Caco-2 (cell line): ENCODE measurements around the gene TACC2. TPM values are rescaled to one million over a fixed set of nuclear protein-coding genes. Genes with fewer than 3 reads are reported as not detected.

Experiments used
- BruUV-seq: library from RNA; stranded (reverse); fragments of 400-500 nt; replicated peaks from 2 replicates; lab custom pipeline; 2021; lab: Mats Ljungman, UMichigan
- CTCF ChIA-PET: fragments of 300-600 bp; sonication (Branson Sonifier 250); formaldehyde crosslinking; loops from one replicate; lab custom pipeline; 2022; ENCODE audit warnings: antibody characterized with exemption; lab: Charles Lee
- POLR2A ChIA-PET: fragments of 300-600 bp; sonication (Branson Sonifier 250); formaldehyde crosslinking; loops from one replicate; lab custom pipeline; 2022; ENCODE audit warnings: antibody characterized with exemption; lab: Charles Lee
- DNase-seq, 2 experiments: peaks; one replicate each; pipeline versions ENCODE4 v3.0.0 to v3.0.0-alpha.2; 2020 to 2022
- H3K27me3 ChIP-seq: replicated peaks from 2 replicates; pipeline ENCODE4 v1.6.0; 2011; ENCODE audit warnings: low read length; ENCODE audit not compliant: control insufficient read depth, insufficient read depth
- H3K36me3 ChIP-seq: 2 replicates; pipeline ENCODE4 v1.5.1; 2011; ENCODE audit warnings: low read length; ENCODE audit not compliant: control insufficient read depth, insufficient read depth
- H3K4me1 ChIP-seq: fragments of 250-450 bp; sonication (Bioruptor Pico); 2 replicates; pipeline ENCODE4 v1.5.1; 2020; ENCODE audit warnings: mild to moderate bottlenecking
- H3K4me3 ChIP-seq: 2 replicates; pipeline ENCODE4 v1.5.1; 2011; ENCODE audit warnings: low read depth, mild to moderate bottlenecking, control low read depth, low read length
- H3K9me3 ChIP-seq: fragments of 250-450 bp; sonication (Bioruptor Pico); 2 replicates; pipeline ENCODE4 v1.5.1; 2020; ENCODE audit warnings: mild to moderate bottlenecking, moderate library complexity
- H3K27ac Mint-ChIP-seq: one replicate; pipeline ENCODE4 v1.8.0; 2022; ENCODE audit warnings: mixed read lengths; ENCODE audit not compliant: unreplicated experiment
- H3K27me3 Mint-ChIP-seq: one replicate; pipeline ENCODE4 v1.8.0; 2022; ENCODE audit warnings: mixed read lengths; ENCODE audit not compliant: insufficient read depth, unreplicated experiment
- H3K36me3 Mint-ChIP-seq: one replicate; pipeline ENCODE4 v1.8.0; 2022; ENCODE audit warnings: mild to moderate bottlenecking, mixed read lengths; ENCODE audit not compliant: insufficient read depth, unreplicated experiment
- H3K4me1 Mint-ChIP-seq: one replicate; pipeline ENCODE4 v1.8.0; 2022; ENCODE audit warnings: low read depth, mixed read lengths; ENCODE audit not compliant: unreplicated experiment
- H3K4me3 Mint-ChIP-seq: one replicate; pipeline ENCODE4 v1.8.0; 2022; ENCODE audit warnings: mild to moderate bottlenecking, moderate library complexity, mixed read lengths; ENCODE audit not compliant: unreplicated experiment
- H3K9me3 Mint-ChIP-seq: one replicate; pipeline ENCODE4 v1.8.0; 2022; ENCODE audit warnings: mixed read lengths; ENCODE audit not compliant: unreplicated experiment
- intact Hi-C: fragments of 100-400 bp; cut with micrococcal nuclease; formaldehyde crosslinking; loops from one replicate; pipeline ENCODE4 v1.10.0; 2022; ENCODE audit not compliant: unreplicated experiment
- total RNA-seq: library from RNA; stranded (reverse); gene quantifications from 2 replicates; pipeline ENCODE4 v1.2.3, GENCODE V29; 2022
- TF ChIP-seq, protein P1 (sequence below), 2 experiments: fragments of 200-600 bp in 1 of 2; IDR thresholded peaks; 1 replicate in 1 of 2; 2 replicates in 1 of 2; pipeline versions ENCODE4 v1.5.1 to v1.8.0; 2011 to 2022; ENCODE audit warnings: antibody characterized with exemption in 1 of 2, control low read depth in 1 of 2, inconsistent platforms in 1 of 2, low read depth in 1 of 2, low read length in 1 of 2, mild to moderate bottlenecking in 1 of 2, moderate library complexity in 1 of 2; ENCODE audit not compliant: insufficient read depth in 1 of 2, severe bottlenecking in 1 of 2, unreplicated experiment in 1 of 2

Gene TACC2
- total RNA-seq, 1 experiment from 2014 or later = 117 TPM

DNA sequence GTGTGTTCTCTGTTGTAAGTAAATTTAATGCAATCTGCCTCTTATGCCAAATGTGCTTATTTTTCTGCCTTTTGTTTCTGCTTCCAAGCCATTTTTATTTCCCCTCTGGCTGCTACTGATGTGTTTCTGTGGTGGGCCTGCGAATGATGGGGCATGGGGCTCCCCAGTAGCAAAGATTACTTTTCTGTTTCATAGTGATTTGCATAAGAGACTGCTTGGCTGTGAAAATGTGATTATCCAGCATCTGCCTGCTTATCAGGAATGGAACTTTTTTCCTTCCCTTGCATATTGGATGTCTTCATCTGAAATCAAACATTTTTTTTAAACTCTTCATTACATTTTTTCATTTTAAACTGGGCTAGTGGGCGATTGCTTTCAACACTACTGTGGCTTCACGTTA, 224.4 kb downstream of the TACC2 start:
- H3K27me3 ChIP-seq = no peaks in the 10 kb centered on the region
- no peak overlapping the region for H3K4me3 ChIP-seq
- intact Hi-C loops = no loop called here
- Mint-ChIP-seq H3K27ac (no peak overlapping the region), H3K9me3 (no peaks in the 10 kb centered on the region), H3K27me3 (no peaks in the 10 kb centered on the region), H3K36me3 (peaks cover 76% of the 10 kb centered on the region), H3K4me1 (no peaks in the 10 kb centered on the region), H3K4me3 (no peak overlapping the region)
- no TSS peak for BruUV-seq
- ChIA-PET POLR2A (no interaction called here), CTCF (no interaction called here)
- peaks cover 3% of the 10 kb centered on the region for H3K36me3 ChIP-seq
- TF ChIP-seq, protein P1, sequence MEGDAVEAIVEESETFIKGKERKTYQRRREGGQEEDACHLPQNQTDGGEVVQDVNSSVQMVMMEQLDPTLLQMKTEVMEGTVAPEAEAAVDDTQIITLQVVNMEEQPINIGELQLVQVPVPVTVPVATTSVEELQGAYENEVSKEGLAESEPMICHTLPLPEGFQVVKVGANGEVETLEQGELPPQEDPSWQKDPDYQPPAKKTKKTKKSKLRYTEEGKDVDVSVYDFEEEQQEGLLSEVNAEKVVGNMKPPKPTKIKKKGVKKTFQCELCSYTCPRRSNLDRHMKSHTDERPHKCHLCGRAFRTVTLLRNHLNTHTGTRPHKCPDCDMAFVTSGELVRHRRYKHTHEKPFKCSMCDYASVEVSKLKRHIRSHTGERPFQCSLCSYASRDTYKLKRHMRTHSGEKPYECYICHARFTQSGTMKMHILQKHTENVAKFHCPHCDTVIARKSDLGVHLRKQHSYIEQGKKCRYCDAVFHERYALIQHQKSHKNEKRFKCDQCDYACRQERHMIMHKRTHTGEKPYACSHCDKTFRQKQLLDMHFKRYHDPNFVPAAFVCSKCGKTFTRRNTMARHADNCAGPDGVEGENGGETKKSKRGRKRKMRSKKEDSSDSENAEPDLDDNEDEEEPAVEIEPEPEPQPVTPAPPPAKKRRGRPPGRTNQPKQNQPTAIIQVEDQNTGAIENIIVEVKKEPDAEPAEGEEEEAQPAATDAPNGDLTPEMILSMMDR (IDR thresholded peaks at IDR 0.05; ENCODE audit: insufficient read depth in 1 of 2, low read depth in 1 of 2, low read length in 1 of 2, severe bottlenecking in 1 of 2, unreplicated experiment in 1 of 2) = no peak
- H3K9me3 ChIP-seq = no peaks in the 10 kb centered on the region
- H3K4me1 ChIP-seq = no peaks in the 10 kb centered on the region
- no peak for DNase-seq

DNA sequence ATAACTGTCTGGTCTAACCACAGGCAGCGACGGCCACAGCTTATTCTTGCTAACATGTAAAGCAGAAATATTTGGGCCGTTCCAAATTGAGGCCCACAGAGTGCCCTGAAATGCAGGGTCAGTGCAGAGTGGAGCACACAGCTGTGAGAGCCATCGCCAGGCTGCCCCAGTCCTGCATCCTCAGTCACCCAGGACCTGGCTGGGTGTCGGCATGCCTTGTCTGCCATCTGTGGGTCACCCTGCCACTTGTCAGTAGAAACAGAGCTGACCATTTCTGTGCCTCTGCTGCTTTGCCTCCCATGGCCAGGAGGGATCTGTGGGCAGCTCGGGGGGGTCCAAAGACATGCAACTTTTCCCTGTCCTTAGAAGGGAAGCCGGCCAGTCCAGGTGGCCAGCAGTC, 224.8 kb downstream of the TACC2 start:
- H3K9me3 ChIP-seq = no peaks in the 10 kb centered on the region
- peaks cover 79% of the 10 kb centered on the region for H3K36me3 Mint-ChIP-seq
- H3K4me3 Mint-ChIP-seq = no peak overlapping the region
- H3K36me3 ChIP-seq = peaks cover 3% of the 10 kb centered on the region
- intact Hi-C loops = no loop called here
- no peak overlapping the region for H3K4me3 ChIP-seq
- H3K4me1 ChIP-seq = no peaks in the 10 kb centered on the region
- H3K27me3 ChIP-seq = no peaks in the 10 kb centered on the region
- no peaks in the 10 kb centered on the region for H3K27me3 Mint-ChIP-seq
- TF ChIP-seq, protein P1 (IDR thresholded peaks at IDR 0.05; ENCODE audit: insufficient read depth in 1 of 2, low read depth in 1 of 2, low read length in 1 of 2, severe bottlenecking in 1 of 2, unreplicated experiment in 1 of 2) = no peak
- no peaks in the 10 kb centered on the region for H3K9me3 Mint-ChIP-seq
- no TSS peak for BruUV-seq
- no peaks in the 10 kb centered on the region for H3K4me1 Mint-ChIP-seq
- ChIA-PET CTCF (no interaction called here), POLR2A (no interaction called here)
- no peak overlapping the region for H3K27ac Mint-ChIP-seq
- DNase-seq = no peak

DNA sequence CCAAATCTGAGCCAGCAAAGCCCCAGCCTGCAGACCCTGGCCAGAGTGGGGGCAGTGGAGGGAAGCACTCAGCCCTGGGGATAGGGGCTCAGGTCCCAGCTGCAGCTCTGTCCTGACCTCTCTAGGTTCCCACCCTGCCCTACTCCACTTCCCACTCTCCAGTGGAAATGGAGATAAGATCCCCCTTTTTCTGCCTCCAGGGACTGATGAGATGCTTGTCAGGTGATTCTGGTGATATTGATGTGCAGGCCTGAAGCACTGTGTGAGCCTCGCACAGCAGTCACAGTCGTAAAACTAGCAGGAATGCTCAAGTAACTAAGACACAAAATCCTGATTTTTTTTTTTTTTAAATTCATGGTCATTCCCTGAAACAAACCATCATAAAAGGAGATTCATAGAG, 227.1 kb downstream of the TACC2 start:
- intact Hi-C loops = no loop called here
- H3K36me3 ChIP-seq = peaks cover 1% of the 10 kb centered on the region

More for the DNA sequence above, 227.1 kb downstream of the TACC2 start:
- H3K27ac Mint-ChIP-seq = no peak overlapping the region
- ChIA-PET POLR2A (no interaction called here), CTCF (no interaction called here)
- Histone ChIP-seq H3K9me3 (no peaks in the 10 kb centered on the region), H3K4me1 (no peaks in the 10 kb centered on the region), H3K4me3 (no peak overlapping the region), H3K27me3 (no peaks in the 10 kb centered on the region)
- H3K9me3 Mint-ChIP-seq = no peaks in the 10 kb centered on the region
- no peak for DNase-seq
- no peaks in the 10 kb centered on the region for H3K27me3 Mint-ChIP-seq
- H3K36me3 Mint-ChIP-seq = peaks cover 80% of the 10 kb centered on the region
- BruUV-seq = no TSS peak
- no peak overlapping the region for H3K4me3 Mint-ChIP-seq
- TF ChIP-seq, protein P1 (IDR thresholded peaks at IDR 0.05; ENCODE audit: insufficient read depth in 1 of 2, low read depth in 1 of 2, low read length in 1 of 2, severe bottlenecking in 1 of 2, unreplicated experiment in 1 of 2) = no peak
- no peaks in the 10 kb centered on the region for H3K4me1 Mint-ChIP-seq
